Cardiac muscle cell (in vitro differentiated cells and primary cell): ENCODE results near the gene KLF15. TPM values are rescaled to one million over a fixed set of nuclear protein-coding genes. Genes with fewer than 3 reads are reported as not detected.

Experiments
- DNase-seq, 2 donors: peaks; one replicate each; pipeline versions ENCODE4 v3.0.0 to v3.0.0-alpha.2; 2010 to 2017; ENCODE audit warnings: low read depth in 1 of 2, low spot score in 1 of 2
- H3K27ac ChIP-seq: fragments of 200-600 bp; sonication (generic); 2 replicates; pipeline ENCODE4 v1.5.1; 2016
- H3K27me3 ChIP-seq: fragments of 200-600 bp; sonication (generic); 2 replicates; pipeline ENCODE4 v1.6.0; 2016; ENCODE audit warnings: control low read depth
- H3K36me3 ChIP-seq: fragments of 200-600 bp; sonication (generic); 2 replicates; pipeline ENCODE4 v1.5.1; 2016; ENCODE audit warnings: control low read depth
- H3K4me1 ChIP-seq: fragments of 200-600 bp; sonication (generic); 2 replicates; pipeline ENCODE4 v1.8.1; 2017; ENCODE audit warnings: low read depth, mild to moderate bottlenecking, mixed run types
- H3K4me3 ChIP-seq: fragments of 200-600 bp; sonication (generic); 2 replicates; pipeline ENCODE4 v1.5.1; 2016; ENCODE audit warnings: mild to moderate bottlenecking
- H3K9me3 ChIP-seq: fragments of 200-600 bp; sonication (generic); 2 replicates; pipeline ENCODE4 v1.5.1; 2017; ENCODE audit warnings: low read depth, mild to moderate bottlenecking, control low read depth
- CTCF ChIP-seq: IDR thresholded peaks from 2 replicates; pipeline ENCODE4 v1.5.1; 2012; ENCODE audit warnings: low read depth, mild to moderate bottlenecking, low read length
- polyA plus RNA-seq: library from polyadenylated mRNA; unstranded; fragments of >200 nt; fragmentation: Nextera tagmentation; extraction: Ambion mirVana; gene quantifications from 2 replicates; pipeline ENCODE4 v1.2.1, GENCODE V29; 2016
- total RNA-seq: library from RNA; depleted of rRNA; stranded (reverse); fragments of >200 nt; gene quantifications from 2 replicates; pipeline ENCODE4 v1.2.3, GENCODE V29; 2016

KLF15 gene
- total and polyA plus RNA-seq, 2 experiments from 2014 or later, result 0.75 to 16.5 TPM

GRCh38 chr3:126395846-126396513 lies 38.8 kb upstream of the KLF15 start:
- no peak for DNase-seq

GRCh38 chr3:126394977-126395321 lies 37.7 kb upstream of the KLF15 start:
- Histone ChIP-seq H3K4me1 (peaks cover 4% of the 10 kb centered on the region), H3K27ac (no peak overlapping the region), H3K9me3 (no peaks in the 10 kb centered on the region), H3K27me3 (peaks cover 34% of the 10 kb centered on the region), H3K4me3 (peak overlapping the region; percentile 9), H3K36me3 (no peaks in the 10 kb centered on the region)
- DNase-seq, result no peak
- TF ChIP-seq CTCF, result no peak

More at GRCh38 chr3:126395846-126396513, 38.8 kb upstream of the KLF15 start:
- Histone ChIP-seq H3K4me1 (peaks cover 4% of the 10 kb centered on the region), H3K36me3 (no peaks in the 10 kb centered on the region), H3K27ac (no peak overlapping the region), H3K9me3 (no peaks in the 10 kb centered on the region), H3K27me3 (peaks cover 34% of the 10 kb centered on the region), H3K4me3 (no peak overlapping the region)
- no peak for TF ChIP-seq CTCF

- Histone ChIP-seq H3K4me1 (peaks cover 4% of the 10 kb centered on the region), H3K4me3 (peak within 1 kb of the TSS; percentile 9), H3K27me3 (peaks cover 38% of the 10 kb centered on the region), H3K9me3 (no peaks in the 10 kb centered on the region), H3K27ac (no peak within 1 kb of the TSS), H3K36me3 (no peaks in the 10 kb centered on the region)
- DNase-seq, result peak; percentile 67 to 84
- TF ChIP-seq CTCF, result no peak
Measured at GRCh38 chr3:126394179-126394976, 37.2 kb upstream of the KLF15 start, which contains the start of gene CFAP100. Gene CFAP100 (plus strand): TSS chr3:126394909. CDS start chr3:126396001, 1,092 bp downstream.

- no peak overlapping the region for H3K4me3 ChIP-seq
- H3K27ac ChIP-seq, result no peak overlapping the region
- no peak for DNase-seq
- H3K4me1 ChIP-seq, result peaks cover 8% of the 10 kb centered on the region
- peaks cover 39% of the 10 kb centered on the region for H3K27me3 ChIP-seq
- H3K36me3 ChIP-seq, result no peaks in the 10 kb centered on the region
- TF ChIP-seq CTCF, result no peak
- no peaks in the 10 kb centered on the region for H3K9me3 ChIP-seq
Measured at GRCh38 chr3:126393563-126393962, 36.4 kb upstream of the KLF15 start.

GRCh38 chr3:126392246-126392645 lies 35.0 kb upstream of the KLF15 start:
- Histone ChIP-seq H3K4me3 (no peak overlapping the region), H3K9me3 (no peaks in the 10 kb centered on the region), H3K27ac (no peak overlapping the region), H3K36me3 (no peaks in the 10 kb centered on the region), H3K27me3 (peaks cover 39% of the 10 kb centered on the region), H3K4me1 (peaks cover 8% of the 10 kb centered on the region)
- DNase-seq, result no peak
- no peak for TF ChIP-seq CTCF
